ENCODE measurements around the gene LCN10.

DNA sequence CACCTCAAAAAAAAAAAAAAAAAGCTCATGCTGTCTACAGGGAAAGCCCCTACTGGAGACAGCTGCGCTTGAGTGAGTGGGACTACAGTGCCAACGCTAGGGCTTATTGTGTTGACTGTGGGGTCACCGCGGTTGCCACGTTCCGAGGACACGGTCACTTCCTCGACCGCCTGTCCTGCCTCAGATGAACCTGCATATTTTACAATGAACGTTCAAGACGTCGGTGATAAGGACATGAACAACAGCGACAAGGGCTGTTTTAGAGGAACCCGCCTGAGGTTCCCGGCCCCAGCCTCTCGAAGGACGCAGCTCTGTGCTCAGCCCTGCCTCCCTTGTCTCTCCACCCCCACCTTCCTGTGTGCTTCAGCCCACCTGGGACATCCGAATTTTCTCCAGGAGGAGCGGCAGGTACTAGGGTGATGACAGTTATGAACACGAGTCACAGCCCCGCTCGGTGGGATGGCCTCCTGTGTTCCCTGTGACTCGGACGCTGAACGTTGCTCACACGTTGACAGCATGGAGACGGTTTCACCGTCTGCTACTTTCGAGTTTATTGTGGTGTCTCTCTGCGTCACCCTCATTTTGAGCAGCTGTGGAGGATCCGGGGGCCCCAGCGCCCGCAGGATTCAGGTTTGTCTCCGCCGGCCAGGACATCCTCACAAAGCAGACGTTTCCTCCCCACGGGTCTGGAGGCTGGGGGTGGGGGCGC lies 41.6 kb downstream of the LCN10 start:
- TF ChIP-seq POLR2A (IDR thresholded peaks at IDR 0.05) (no peak), POLR2AphosphoS5 (IDR thresholded peaks at IDR 0.05) (no peak)
- TF ChIP-seq, protein P1, sequence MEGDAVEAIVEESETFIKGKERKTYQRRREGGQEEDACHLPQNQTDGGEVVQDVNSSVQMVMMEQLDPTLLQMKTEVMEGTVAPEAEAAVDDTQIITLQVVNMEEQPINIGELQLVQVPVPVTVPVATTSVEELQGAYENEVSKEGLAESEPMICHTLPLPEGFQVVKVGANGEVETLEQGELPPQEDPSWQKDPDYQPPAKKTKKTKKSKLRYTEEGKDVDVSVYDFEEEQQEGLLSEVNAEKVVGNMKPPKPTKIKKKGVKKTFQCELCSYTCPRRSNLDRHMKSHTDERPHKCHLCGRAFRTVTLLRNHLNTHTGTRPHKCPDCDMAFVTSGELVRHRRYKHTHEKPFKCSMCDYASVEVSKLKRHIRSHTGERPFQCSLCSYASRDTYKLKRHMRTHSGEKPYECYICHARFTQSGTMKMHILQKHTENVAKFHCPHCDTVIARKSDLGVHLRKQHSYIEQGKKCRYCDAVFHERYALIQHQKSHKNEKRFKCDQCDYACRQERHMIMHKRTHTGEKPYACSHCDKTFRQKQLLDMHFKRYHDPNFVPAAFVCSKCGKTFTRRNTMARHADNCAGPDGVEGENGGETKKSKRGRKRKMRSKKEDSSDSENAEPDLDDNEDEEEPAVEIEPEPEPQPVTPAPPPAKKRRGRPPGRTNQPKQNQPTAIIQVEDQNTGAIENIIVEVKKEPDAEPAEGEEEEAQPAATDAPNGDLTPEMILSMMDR (IDR thresholded peaks at IDR 0.05) = no peak
